Stimulated activated CD4-positive, alpha-beta T cell treated with anti-CD3 and anti-CD28 coated beads, Interleukin-15, amount 100 ng/mL, for 1 hour (primary cell): ENCODE measurements around the gene CDC42BPG.
"Not testable (repeated sequence)": the region's sequence is repeated elsewhere in the genome, so short reads cannot be mapped to it uniquely, and the experiment has no call there.

Experiments used
- DNase-seq, 2 donors: peaks; one replicate each; pipeline ENCODE4 v3.0.0-alpha.2; 2020; ENCODE audit warnings: low read depth in 1 of 2, low spot score in 1 of 2

The CDC42BPG gene

GRCh38 chr11:64849598-64850356 is 5.3 kb upstream of the CDC42BPG start:
- no peak for DNase-seq

DNA sequence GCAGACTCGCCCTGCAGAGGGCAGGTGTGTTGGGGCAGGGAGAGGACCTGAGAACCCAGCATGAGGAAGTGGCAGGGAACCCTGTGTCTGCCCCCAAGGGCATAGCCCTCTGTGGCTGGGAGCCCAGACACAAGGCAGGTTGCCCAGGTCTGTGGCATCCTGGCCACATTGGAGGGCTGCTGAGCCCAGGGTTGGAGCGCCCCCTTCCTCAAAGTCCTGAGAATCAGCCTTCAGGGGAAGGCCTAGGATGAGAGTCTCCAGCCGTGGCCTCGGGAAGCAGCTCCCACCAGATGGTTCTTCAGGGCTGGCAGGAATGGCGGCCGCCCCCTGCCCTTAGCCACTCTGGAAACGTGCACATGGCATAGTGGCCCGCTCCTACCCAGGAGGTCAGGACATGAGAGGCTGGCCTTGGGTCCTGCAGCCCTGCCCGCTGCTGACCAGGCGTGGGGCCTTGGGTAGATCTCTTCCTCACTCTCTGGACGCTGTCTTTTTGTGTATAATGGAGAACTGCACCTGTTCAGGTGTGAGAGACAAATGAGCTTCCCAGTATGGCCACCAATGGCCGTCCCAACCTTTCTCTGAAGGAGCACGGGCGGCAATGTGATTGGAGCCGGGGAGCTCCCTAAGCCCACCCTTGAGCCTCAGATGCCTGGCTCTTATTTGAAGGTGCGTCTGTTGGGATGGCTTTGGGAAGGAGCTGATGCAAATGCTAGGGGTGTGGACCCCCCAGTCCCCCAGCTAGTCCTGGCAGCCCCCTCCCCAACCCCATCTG is 4.6 kb upstream of the CDC42BPG start:
- no peak for DNase-seq

DNA sequence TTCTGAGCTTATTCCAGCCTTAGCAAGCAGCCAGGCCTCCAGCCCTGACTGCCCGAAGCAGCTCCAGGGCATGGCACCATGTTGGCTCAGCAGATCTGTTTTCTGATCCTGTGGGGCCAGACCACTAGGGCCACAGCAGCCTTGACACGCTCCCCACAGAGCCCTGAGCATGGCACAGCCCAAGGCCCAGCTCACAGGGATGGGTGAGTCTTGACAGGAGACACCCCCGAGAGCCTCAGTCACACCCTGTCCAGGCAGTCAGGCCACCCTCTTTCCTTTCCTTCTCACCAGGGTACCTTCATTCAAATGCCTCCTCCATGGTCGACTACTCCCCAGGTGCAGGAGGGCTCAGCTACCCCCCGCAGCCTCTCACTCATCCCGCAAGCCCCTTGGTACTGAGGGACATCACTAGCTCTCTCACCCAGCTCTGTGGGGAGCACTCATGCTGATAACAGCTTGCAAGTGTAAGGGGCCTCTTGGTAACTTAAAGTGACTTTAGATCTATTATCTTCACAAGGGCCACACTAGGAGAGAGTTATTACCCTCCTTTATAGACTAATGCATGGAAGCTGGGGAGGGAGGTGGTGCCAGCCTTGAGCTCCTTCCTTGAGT is 3.9 kb upstream of the CDC42BPG start:
- no peak for DNase-seq

DNA sequence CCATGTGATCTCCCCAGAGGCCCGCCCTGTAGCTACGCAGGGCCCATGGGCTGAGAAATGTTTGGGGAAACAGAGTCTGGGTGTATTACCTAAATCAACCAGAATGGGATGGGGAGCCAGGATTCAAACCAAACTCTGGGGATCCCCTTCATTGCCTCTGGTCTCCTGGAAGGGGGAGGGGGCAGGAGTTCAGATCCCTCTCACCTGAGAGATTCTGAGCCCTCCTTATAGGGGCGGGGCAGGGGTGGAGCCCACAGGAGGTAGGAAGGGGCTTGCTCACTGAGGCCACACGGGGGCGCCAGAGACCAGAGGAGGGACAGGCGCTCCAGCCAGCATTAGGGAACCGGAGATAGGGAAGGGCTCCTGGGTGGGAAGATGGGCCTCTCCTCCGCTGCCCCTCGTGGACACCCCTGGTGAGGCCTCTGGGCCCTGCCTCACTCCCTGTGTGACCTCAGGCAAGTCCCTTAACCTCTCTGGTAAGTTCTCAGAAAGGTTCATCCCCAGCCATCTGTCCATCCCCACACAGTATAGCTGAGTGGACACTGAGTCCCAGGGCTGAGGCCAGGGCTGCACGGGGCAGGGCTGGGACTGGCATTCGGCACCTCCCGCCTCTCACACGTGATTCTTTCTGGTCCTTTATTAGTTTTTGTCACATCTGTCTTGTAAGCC is 2.7 kb upstream of the CDC42BPG start:
- DNase-seq: peak; percentile 83 to 90

GRCh38 chr11:64845776-64846129 is 1.3 kb upstream of the CDC42BPG start:
- not testable (repeated sequence) for DNase-seq

GRCh38 chr11:64845129-64845775 is 799 bp upstream of the CDC42BPG start:
- DNase-seq: no peak

DNA sequence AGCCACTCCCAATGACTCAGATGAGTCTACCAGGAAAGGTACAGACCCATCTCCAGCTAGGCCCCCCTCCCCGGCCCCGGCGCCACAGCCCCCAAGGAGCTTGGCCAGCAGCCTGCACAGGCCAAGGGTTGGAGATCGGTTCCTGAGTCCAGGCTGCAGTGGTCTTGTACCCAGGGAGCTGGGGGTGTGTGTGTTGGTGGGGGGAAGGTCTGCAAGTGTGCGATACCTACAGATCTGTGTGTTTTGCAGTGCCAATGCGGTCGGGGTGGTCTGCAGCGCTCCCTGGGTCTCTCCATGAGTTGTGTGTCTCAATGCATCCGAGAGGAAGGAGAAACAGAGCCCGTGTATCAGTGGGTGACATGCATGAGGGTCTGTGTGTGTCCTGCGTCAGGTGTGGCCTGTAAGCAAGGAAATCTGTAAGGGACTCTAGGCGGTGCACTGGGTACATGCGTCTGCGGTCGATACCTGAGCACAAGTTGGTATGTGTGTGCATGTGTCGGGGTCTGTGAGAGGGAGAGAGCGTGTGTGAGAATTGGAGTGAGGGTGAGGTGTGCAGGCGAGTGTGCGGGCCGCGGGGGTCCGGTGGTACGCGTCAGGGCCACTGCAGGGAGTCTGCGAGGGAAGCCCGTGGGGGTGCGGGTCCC is 645 bp downstream of the CDC42BPG start:
- no peak for DNase-seq

DNA sequence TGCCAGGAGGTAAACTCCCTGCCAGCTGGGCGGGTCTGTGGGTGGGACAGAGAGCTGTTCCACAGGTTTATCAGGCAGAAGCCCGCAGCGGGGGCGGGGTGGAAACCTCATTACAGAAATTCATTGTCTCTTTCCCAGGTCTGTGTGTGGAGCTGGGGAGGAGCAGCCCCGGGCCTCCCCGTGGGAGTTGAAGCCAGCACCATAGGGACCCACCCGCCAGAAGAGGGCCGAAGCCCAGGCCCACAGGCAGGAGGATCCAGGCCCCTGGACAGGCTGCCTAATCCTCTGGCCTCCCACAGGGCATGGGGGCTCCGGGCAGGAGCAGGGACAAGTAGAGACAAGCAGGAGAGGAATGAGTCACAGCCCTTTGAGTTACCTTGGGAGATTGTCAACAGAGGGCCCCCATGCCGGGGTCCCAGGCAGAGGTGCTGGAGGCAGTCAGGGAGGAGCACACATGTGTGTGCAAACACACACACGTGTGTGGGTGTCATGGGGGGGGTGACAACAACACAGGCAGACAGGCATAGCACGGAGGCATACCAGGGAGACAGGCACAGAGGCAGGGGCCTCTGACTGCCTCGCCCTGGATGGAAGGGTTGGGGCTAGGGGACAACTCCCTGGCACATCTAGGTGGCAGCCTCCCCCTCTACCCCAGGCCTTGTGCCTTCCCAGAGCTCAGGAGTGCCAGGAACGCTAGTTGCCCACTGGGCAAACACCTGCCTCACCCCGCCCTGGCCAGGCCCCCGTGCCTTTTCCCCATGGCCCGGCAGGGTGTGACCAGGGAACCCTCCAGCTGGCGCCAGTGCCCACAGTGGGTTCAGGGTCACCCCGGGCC is 1.4 kb downstream of the CDC42BPG start:
- DNase-seq: no peak

DNA sequence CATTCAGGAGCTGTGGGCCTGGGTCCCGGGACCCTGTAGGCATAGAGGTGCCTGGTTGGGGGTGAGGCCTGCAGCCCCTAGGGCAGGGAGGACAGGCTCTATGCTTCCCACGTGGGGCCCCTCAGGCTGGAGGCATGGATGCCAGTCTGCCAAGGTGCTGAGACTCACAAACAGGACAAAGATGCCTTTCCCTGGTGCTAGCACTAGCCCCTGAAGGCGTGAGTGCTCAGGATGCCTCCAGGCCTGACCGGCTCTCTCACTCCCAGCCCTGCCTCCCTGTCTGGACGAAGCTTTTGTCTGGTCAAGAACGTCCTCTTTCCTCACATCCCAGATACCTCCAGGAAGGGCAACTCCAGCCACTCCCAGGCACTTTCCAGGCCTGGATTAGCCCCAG is 2.1 kb downstream of the CDC42BPG start:
- DNase-seq: no peak

- no peak for DNase-seq
Measured at GRCh38 chr11:64841592-64842365, 2.7 kb downstream of the CDC42BPG start.

DNA sequence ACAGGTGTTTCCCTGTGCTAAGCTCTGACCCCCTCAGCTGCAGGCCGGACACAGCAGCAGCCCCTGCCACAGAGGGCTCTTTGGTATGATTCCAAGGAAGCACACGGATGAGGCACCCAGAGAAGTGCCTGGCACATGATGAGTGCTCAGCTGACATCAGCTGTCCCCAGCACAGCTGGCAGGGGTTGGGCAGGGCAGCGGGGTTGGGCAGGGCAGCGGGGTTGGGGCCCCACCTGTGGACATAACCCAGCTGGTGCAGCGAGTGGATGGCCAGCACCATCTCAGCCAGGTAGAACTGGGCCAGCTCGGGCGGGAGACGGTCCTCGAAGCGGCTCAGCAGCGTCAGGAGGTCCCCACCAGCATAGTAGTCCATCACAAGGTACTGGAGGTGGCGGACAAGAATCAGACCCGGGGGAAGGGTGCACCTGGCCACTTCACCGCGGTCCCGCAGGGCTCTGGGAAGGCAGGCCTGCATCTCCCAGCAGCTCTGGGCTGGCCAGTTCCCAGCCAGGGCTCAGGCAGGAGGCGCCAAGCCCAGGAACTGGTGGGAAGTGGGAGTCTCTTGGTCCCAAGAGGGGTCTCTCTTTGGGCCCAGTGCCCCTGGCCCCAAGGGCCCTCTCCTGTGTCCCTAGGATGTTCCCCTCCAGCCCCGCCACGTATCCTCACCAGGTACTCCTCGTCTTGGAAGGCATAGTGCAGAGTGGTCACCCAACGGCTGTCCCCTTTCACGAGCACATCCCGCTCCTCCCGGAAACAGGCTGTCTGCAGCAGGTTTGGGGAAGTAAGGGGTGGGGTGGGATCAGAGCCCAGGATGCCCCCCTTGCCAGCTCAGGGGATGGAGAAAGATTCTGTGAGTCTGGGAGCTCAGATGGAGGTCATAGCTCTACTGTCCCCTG is 4.3 kb downstream of the CDC42BPG start:
- no peak for DNase-seq

- no peak for DNase-seq
Measured at GRCh38 chr11:64839335-64839734, 5.1 kb downstream of the CDC42BPG start.

GRCh38 chr11:64838600-64839334 is 5.7 kb downstream of the CDC42BPG start:
- DNase-seq: no peak

DNA sequence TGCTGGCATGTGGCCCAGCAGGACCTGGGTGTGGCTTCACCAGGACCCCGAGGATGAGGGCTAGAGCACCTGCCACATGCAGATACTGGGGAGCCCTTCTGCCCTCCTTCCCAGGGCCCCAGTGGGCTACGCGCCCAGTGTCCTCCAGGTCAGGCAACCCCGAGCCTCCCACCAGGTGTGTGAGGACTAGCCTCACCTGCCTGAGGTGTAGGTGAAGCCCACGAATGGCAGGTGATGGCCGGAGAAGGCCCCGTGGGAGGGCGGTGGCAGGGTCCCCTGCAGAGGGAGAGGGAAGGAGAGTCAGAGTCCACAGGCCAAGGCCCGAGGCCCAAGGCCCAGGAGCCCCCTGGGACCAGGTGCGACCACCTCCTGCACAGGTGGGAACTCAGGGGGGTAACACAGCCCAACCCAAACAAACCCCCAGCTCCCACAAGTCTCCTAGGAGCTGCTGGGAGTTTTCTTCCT is 6.5 kb downstream of the CDC42BPG start:
- no peak for DNase-seq

DNA sequence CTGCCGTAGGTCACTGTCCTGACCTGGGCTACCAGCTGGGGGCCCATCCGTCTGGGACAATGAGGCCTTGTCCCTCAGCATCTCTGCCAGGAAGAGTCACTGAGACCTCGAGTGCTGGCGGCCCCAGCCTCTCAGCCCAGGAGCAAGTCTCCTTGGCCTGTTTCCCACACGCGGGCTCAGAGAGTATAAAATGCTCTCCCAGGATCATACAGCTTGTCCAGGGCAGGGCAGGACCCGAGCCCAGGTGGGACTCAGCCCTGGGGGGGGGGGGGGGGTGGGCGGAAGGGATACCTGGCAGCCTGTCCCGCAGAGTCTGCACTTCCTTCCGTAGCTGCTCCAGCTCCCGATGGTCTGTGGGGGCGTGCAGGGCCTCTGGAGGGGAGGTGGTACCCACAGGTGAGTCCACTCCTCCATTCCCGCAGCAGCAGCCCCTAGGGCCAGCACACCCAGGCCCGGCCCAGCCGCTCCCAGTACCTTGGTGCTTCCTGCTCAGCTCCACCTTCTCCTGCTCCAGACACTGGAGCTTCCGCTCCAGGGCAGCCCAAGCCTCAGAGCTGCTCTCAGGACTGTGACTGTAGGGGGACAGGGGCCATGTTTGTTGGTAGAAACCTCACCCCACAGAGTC is 7.9 kb downstream of the CDC42BPG start:
- DNase-seq: no peak

DNA sequence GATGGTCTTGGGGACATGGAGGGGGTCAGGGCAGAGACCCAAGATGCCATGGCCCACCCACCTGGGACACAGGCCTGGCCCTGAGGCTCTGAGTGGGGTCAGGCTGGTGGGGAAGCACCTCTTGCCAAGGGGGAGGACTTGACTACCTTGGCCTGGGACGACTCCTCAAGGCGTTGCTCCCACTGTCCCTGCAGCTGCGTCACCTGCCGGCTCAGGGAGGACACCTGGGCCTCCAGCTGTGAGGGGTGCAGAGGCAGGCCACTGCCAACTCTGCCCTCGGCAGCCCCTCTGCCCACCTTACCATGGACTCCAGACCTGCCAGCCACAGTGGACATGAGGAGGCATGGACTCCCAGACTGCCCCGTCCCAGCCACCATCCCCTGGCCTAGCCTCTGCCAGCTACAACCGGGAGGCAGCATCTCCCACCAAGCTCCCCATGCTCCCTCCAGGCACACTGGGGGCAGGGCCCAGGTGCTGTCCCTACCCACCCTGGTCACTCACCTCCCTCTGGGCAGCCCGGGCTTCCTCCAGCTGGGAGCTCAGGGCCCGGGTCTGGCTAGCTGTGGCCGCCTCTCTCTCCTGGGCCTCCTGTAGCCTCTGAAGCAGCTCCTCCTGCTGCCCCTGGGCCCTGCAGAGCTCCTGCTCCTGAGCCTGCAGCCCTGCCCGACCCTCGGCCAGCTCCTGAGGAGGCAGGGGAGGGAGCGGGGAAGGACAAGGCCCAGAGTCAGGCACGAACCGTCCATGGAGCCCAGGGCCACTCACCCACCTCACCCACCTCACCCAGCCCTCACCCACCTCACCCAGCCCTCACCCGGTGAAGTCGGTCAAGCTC is 8.6 kb downstream of the CDC42BPG start:
- DNase-seq: no peak
